CD4-positive, alpha-beta T cell (primary cell): ENCODE data around the gene LPXN. TPM values are rescaled to one million over a fixed set of nuclear protein-coding genes. Genes with fewer than 3 reads are reported as not detected.

Experiments used
- ATAC-seq: fragments of 200-7000 bp; cut with Tn5 transposase; one replicate; pipeline ENCODE4 v1.10.0; 2022; ENCODE audit warnings: mild to moderate bottlenecking; ENCODE audit not compliant: poor library complexity
- CTCF ChIA-PET: fragments of 350-600 bp; sonication (Branson Sonifier 250); formaldehyde crosslinking; loops from one replicate; lab custom pipeline; 2021; ENCODE audit warnings: antibody characterized with exemption, inconsistent platforms; lab: Charles Lee
- POLR2A ChIA-PET: fragments of 350-600 bp; sonication (Branson Sonifier 250); formaldehyde crosslinking; loops from one replicate; lab custom pipeline; 2021; ENCODE audit warnings: antibody characterized with exemption, inconsistent platforms; lab: Charles Lee
- DNase-seq, 14 experiments: peaks; one replicate each; pipeline ENCODE4 v3.0.0-alpha.2; 2013 to 2020; ENCODE audit warnings: mixed read lengths in 2 of 14
- H3K27ac ChIP-seq, 2 donors: one replicate each; pipeline versions ENCODE4 v1.5.1 to v1.7.0; 2013; ENCODE audit warnings: low read length in 2 of 2, low read depth in 1 of 2, mild to moderate bottlenecking in 1 of 2
- H3K27me3 ChIP-seq, 2 experiments: 1 replicate in 1 of 2; 2 replicates in 1 of 2; pipeline versions ENCODE4 v1.6.1 to v1.7.0; 2013; ENCODE audit warnings: low read length in 2 of 2, control low read depth in 1 of 2, mild to moderate bottlenecking in 1 of 2, moderate library complexity in 1 of 2; ENCODE audit not compliant: insufficient read depth in 2 of 2, control insufficient read depth in 1 of 2
- H3K36me3 ChIP-seq: one replicate; pipeline ENCODE4 v1.6.1; 2013; ENCODE audit warnings: low read length, control low read depth; ENCODE audit not compliant: insufficient read depth
- H3K4me1 ChIP-seq: one replicate; pipeline ENCODE4 v1.6.1; 2013; ENCODE audit warnings: low read length, control low read depth; ENCODE audit not compliant: insufficient read depth
- H3K4me3 ChIP-seq: one replicate; pipeline ENCODE4 v1.5.1; 2013; ENCODE audit warnings: mild to moderate bottlenecking, low read length, moderate library complexity
- H3K9me3 ChIP-seq, 2 experiments: 1 replicate in 1 of 2; 2 replicates in 1 of 2; pipeline versions ENCODE4 v1.6.1 to v1.7.0; 2013; ENCODE audit warnings: low read length in 2 of 2, mild to moderate bottlenecking in 2 of 2, control low read depth in 1 of 2, moderate library complexity in 1 of 2; ENCODE audit not compliant: control insufficient read depth in 1 of 2, insufficient read depth in 1 of 2
- H3K27ac Mint-ChIP-seq: one replicate; pipeline ENCODE4 v1.8.0; 2020; ENCODE audit warnings: mixed read lengths
- H3K27me3 Mint-ChIP-seq: one replicate; pipeline ENCODE4 v1.8.0; 2021; ENCODE audit warnings: mixed read lengths
- H3K36me3 Mint-ChIP-seq: one replicate; pipeline ENCODE4 v1.8.0; 2021; ENCODE audit warnings: low read depth, mixed read lengths
- H3K4me1 Mint-ChIP-seq: one replicate; pipeline ENCODE4 v1.8.0; 2021; ENCODE audit warnings: low read depth, mixed read lengths
- H3K4me3 Mint-ChIP-seq: one replicate; pipeline ENCODE4 v1.8.0; 2020; ENCODE audit warnings: mild to moderate bottlenecking, mixed read lengths
- H3K9me3 Mint-ChIP-seq: one replicate; pipeline ENCODE4 v1.8.0; 2020; ENCODE audit warnings: mixed read lengths
- intact Hi-C, 2 experiments: fragments of 100-400 bp; cut with DNase I in 1 of 2; cut with micrococcal nuclease in 1 of 2; formaldehyde crosslinking; loops; one replicate each; pipeline versions ENCODE4 v1.15.1 to v1.9.0; 2023 to 2025; cut with DNase I, micrococcal nuclease
- polyA plus RNA-seq, 2 donors: library from polyadenylated mRNA; unstranded; fragments of 120-200 nt; gene quantifications; one replicate each; pipeline ENCODE4 v1.2.1, GENCODE V29; 2013
- total RNA-seq, 174 experiments: library from RNA in 2 of 174; stranded (reverse) in 2 of 174; gene quantifications; one replicate each; pipeline ENCODE4 v1.2.3 and lab custom pipeline; 2021 to 2026
- TF ChIP-seq, protein P1 (sequence below): fragments of 200-600 bp; IDR thresholded peaks from one replicate; pipeline ENCODE4 v1.8.0; 2022; ENCODE audit warnings: antibody characterized with exemption, mild to moderate bottlenecking

Gene LPXN
- total RNA-seq (10 to 100 TPM; 35.5 to 36.3 TPM), total RNA-seq (lab: John Stamatoyannopoulos, UW) (67.9 to 283 (median 156) reads per million in 172 experiments)
- 149 TPM for polyA plus RNA-seq (2013, experiment 1 of 2)
- 138 TPM for polyA plus RNA-seq (2013, experiment 2 of 2)

DNA sequence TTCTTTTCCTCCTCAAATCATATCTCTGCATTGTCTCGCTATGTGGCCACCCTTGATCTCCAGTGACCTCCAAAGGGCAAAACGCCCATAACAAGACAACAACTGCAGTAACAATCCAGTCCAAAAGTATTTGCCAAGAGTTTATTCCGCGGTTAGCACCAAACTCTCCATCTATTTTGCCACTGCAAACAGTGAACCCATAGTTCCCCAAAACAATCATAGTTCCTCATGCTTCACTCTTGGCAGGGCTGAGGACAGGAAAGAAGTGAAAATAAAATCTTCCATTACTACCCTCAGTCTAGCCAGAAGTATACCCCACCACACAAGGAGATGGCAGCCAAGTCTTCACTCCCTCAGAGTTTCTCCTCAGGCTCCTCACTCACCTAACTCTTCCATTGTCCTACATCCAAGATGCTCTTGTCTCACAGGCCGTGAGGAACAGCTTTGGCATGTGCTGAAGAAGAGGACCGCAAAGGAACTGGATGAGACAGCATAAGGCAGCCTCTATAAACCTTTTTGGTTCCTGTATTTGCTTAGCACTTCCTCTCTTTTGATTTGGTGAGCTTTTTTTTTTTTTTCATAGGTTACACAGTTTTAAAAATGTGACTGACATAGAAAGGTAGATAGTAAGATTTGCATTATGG is at the start of gene LPXN:
TSS of gene LPXN (minus strand) at position 480 of the 644 bp plus-strand sequence. CDS start at position 396, 84 bp downstream.
- peaks cover 53% of the 10 kb centered on the region for H3K36me3 Mint-ChIP-seq
- Histone ChIP-seq H3K27ac (peak within 1 kb of the TSS; percentile 100), H3K4me1 (peaks cover 25% of the 10 kb centered on the region), H3K36me3 (peaks cover 4% of the 10 kb centered on the region), H3K4me3 (peak within 1 kb of the TSS; percentile 63), H3K27me3 (no peaks in the 10 kb centered on the region), H3K9me3 (no peaks in the 10 kb centered on the region)
- intact Hi-C loops = loop anchor here (5.0 to 10.0 kb wide), 9 partner anchors 47 to 1039 kb away; partner anchors contain the start of genes FAM111A (in 2 of the 2), CNTF (in 1 of the 2), MED19 (in 1 of the 2) and OSBP (in 1 of the 2)
- no peaks in the 10 kb centered on the region for H3K9me3 Mint-ChIP-seq
- H3K27me3 Mint-ChIP-seq = no peaks in the 10 kb centered on the region
- H3K4me1 Mint-ChIP-seq = peaks cover 69% of the 10 kb centered on the region
- DNase-seq (peak; percentile 30 to 85 (median 53)), ATAC-seq (peak; percentile 5)
- H3K27ac Mint-ChIP-seq = peak within 1 kb of the TSS; percentile 99
- CTCF ChIA-PET = interaction anchor here (0.9 to 5.8 kb wide), 5 partner anchors 8 to 54 kb away, joined by 3 to 53 read pairs (median 5); no protein-coding TSS in a partner anchor
- peak within 1 kb of the TSS; percentile 97 for H3K4me3 Mint-ChIP-seq
- TF ChIP-seq, protein P1, sequence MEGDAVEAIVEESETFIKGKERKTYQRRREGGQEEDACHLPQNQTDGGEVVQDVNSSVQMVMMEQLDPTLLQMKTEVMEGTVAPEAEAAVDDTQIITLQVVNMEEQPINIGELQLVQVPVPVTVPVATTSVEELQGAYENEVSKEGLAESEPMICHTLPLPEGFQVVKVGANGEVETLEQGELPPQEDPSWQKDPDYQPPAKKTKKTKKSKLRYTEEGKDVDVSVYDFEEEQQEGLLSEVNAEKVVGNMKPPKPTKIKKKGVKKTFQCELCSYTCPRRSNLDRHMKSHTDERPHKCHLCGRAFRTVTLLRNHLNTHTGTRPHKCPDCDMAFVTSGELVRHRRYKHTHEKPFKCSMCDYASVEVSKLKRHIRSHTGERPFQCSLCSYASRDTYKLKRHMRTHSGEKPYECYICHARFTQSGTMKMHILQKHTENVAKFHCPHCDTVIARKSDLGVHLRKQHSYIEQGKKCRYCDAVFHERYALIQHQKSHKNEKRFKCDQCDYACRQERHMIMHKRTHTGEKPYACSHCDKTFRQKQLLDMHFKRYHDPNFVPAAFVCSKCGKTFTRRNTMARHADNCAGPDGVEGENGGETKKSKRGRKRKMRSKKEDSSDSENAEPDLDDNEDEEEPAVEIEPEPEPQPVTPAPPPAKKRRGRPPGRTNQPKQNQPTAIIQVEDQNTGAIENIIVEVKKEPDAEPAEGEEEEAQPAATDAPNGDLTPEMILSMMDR = no peak
- POLR2A ChIA-PET = interaction anchor here (0.6 to 6.5 kb wide), 15 partner anchors 9 to 1260 kb away, joined by 3 to 108 read pairs (median 4); partner anchors contain the start of genes MED19, SELENOH and TMX2

GRCh38 chr11:58625086-58625485 is 49.4 kb upstream of the LPXN start:
- Mint-ChIP-seq H3K27ac (no peak overlapping the region), H3K36me3 (peaks cover 38% of the 10 kb centered on the region), H3K4me1 (peaks cover 17% of the 10 kb centered on the region), H3K4me3 (no peak overlapping the region), H3K27me3 (no peaks in the 10 kb centered on the region), H3K9me3 (no peaks in the 10 kb centered on the region)
- no peak overlapping the region for H3K4me3 ChIP-seq
- no peaks in the 10 kb centered on the region for H3K4me1 ChIP-seq
- H3K27ac ChIP-seq = no peak overlapping the region
- CTCF ChIA-PET = no interaction called here
- TF ChIP-seq, protein P1 = no peak
- ATAC-seq (no peak), DNase-seq (no peak)
- POLR2A ChIA-PET = interaction anchor here (0.9 kb wide), 1 partner anchor 52 kb away, joined by 3 read pairs; no protein-coding TSS in a partner anchor
- H3K36me3 ChIP-seq = peaks cover 48% of the 10 kb centered on the region
- H3K27me3 ChIP-seq = no peaks in the 10 kb centered on the region
- no peaks in the 10 kb centered on the region for H3K9me3 ChIP-seq
- intact Hi-C loops = no loop called here

- peaks cover 74% of the 10 kb centered on the region for H3K36me3 ChIP-seq
- H3K4me3 ChIP-seq = no peak within 1 kb of the TSS
- Mint-ChIP-seq H3K4me3 (no peak within 1 kb of the TSS), H3K9me3 (no peaks in the 10 kb centered on the region), H3K27ac (peak within 1 kb of the TSS; percentile 71), H3K4me1 (peaks cover 12% of the 10 kb centered on the region), H3K36me3 (peaks cover 66% of the 10 kb centered on the region), H3K27me3 (no peaks in the 10 kb centered on the region)
- H3K27me3 ChIP-seq = no peaks in the 10 kb centered on the region
- no peaks in the 10 kb centered on the region for H3K4me1 ChIP-seq
- DNase-seq (no peak), ATAC-seq (no peak)
- intact Hi-C loops = loop anchor here in 1 of 2 experiments (5.0 kb wide), 1 partner anchor 45 kb away; the partner anchor contains the start of genes LPXN and ZFP91
- TF ChIP-seq, protein P1 = no peak
- no peaks in the 10 kb centered on the region for H3K9me3 ChIP-seq
- H3K27ac ChIP-seq = no peak within 1 kb of the TSS
- CTCF ChIA-PET = interaction anchor here (0.8 to 1.1 kb wide), 2 partner anchors 55 to 58 kb away, joined by 3 read pairs; no protein-coding TSS in a partner anchor
- POLR2A ChIA-PET = no interaction called here
Measured at GRCh38 chr11:58622344-58622743, 46.7 kb upstream of the LPXN start, which contains the start of gene CNTF. TSS of gene CNTF (plus strand) at chr11:58622665. CDS start at chr11:58622753, 88 bp downstream.
